Naive thymus-derived CD4-positive, alpha-beta T cell (primary cell): ENCODE measurements around the gene CCDC194. TPM values are rescaled to one million over a fixed set of nuclear protein-coding genes. Genes with fewer than 3 reads are reported as not detected.

Experiments used
- ATAC-seq: fragments of 150-1000 bp; cut with Tn5 transposase; 2 replicates; pipeline ENCODE4 v1.10.0; 2021; ENCODE audit warnings: mild to moderate bottlenecking, moderate library complexity
- CTCF ChIA-PET: fragments of 350-600 bp; sonication (Branson Sonifier 250); formaldehyde crosslinking; loops from one replicate; lab custom pipeline; 2021; ENCODE audit warnings: antibody characterized with exemption; lab: Charles Lee
- POLR2A ChIA-PET: fragments of 350-600 bp; sonication (Branson Sonifier 250); formaldehyde crosslinking; loops from one replicate; lab custom pipeline; 2021; ENCODE audit warnings: antibody characterized with exemption, inconsistent platforms; lab: Charles Lee
- DNase-seq, 9 donors: peaks; one replicate each; pipeline versions ENCODE4 v3.0.0 to v3.0.0-alpha.2; 2020 to 2022; ENCODE audit warnings: mixed read lengths in 1 of 9
- H3K27ac ChIP-seq: one replicate; pipeline ENCODE4 v1.7.0; 2013; ENCODE audit warnings: mild to moderate bottlenecking, low read depth, low read length, moderate library complexity
- H3K27me3 ChIP-seq, 2 donors: one replicate each; pipeline ENCODE4 v1.7.0; 2013; ENCODE audit warnings: low read length in 2 of 2, mild to moderate bottlenecking in 2 of 2, moderate library complexity in 2 of 2; ENCODE audit not compliant: control insufficient read depth in 2 of 2, insufficient read depth in 2 of 2
- H3K36me3 ChIP-seq, 3 experiments: 1 replicate in 2 of 3; 2 replicates in 1 of 3; pipeline ENCODE4 v1.7.0; 2013; ENCODE audit warnings: low read length in 3 of 3, mild to moderate bottlenecking in 3 of 3, moderate library complexity in 1 of 3; ENCODE audit not compliant: insufficient read depth in 3 of 3, control insufficient read depth in 2 of 3
- H3K4me1 ChIP-seq, 2 donors: one replicate each; pipeline ENCODE4 v1.7.0; 2013; ENCODE audit warnings: low read length in 2 of 2, mild to moderate bottlenecking in 2 of 2, moderate library complexity in 1 of 2; ENCODE audit not compliant: control insufficient read depth in 2 of 2, insufficient read depth in 2 of 2
- H3K4me3 ChIP-seq: 2 replicates; pipeline ENCODE4 v1.7.0; 2013; ENCODE audit warnings: mild to moderate bottlenecking, low read length
- H3K9me3 ChIP-seq, 3 experiments: 1 replicate in 2 of 3; 2 replicates in 1 of 3; pipeline ENCODE4 v1.7.0; 2013; ENCODE audit warnings: low read length in 3 of 3; ENCODE audit not compliant: control insufficient read depth in 2 of 3
- H3K27ac Mint-ChIP-seq, 9 donors: one replicate each; pipeline ENCODE4 v1.8.0; 2020 to 2022; ENCODE audit warnings: mixed read lengths in 9 of 9, mild to moderate bottlenecking in 8 of 9, moderate library complexity in 5 of 9, inconsistent platforms in 2 of 9
- H3K27me3 Mint-ChIP-seq, 5 donors: one replicate each; pipeline ENCODE4 v1.8.0; 2021 to 2022; ENCODE audit warnings: mixed read lengths in 5 of 5, mild to moderate bottlenecking in 1 of 5
- H3K36me3 Mint-ChIP-seq, 5 donors: one replicate each; pipeline ENCODE4 v1.8.0; 2020 to 2022; ENCODE audit warnings: mixed read lengths in 5 of 5, mild to moderate bottlenecking in 3 of 5, inconsistent platforms in 1 of 5
- H3K4me1 Mint-ChIP-seq, 7 donors: one replicate each; pipeline ENCODE4 v1.8.0; 2020 to 2022; ENCODE audit warnings: mixed read lengths in 7 of 7, mild to moderate bottlenecking in 3 of 7, inconsistent platforms in 1 of 7
- H3K4me3 Mint-ChIP-seq, 10 donors: one replicate each; pipeline ENCODE4 v1.8.0; 2020 to 2022; ENCODE audit warnings: mild to moderate bottlenecking in 10 of 10, mixed read lengths in 10 of 10, moderate library complexity in 6 of 10, inconsistent platforms in 2 of 10
- H3K9me3 Mint-ChIP-seq, 11 donors: one replicate each; pipeline ENCODE4 v1.8.0; 2020 to 2022; ENCODE audit warnings: mixed read lengths in 11 of 11, mild to moderate bottlenecking in 4 of 11, inconsistent platforms in 1 of 11, moderate library complexity in 1 of 11
- intact Hi-C, 2 donors: fragments of 100-400 bp; cut with micrococcal nuclease; formaldehyde crosslinking; loops; one replicate each; pipeline ENCODE4 v1.15.1; 2023
- polyA plus RNA-seq, 2 donors: library from polyadenylated mRNA; unstranded; fragments of 300-500 nt; fragmentation: Illumina TruSeq; gene quantifications; one replicate each; pipeline ENCODE4 v1.2.3, GENCODE V29; 2021
- total RNA-seq, 6 experiments: library from RNA in 5 of 6; stranded (reverse) in 5 of 6; gene quantifications; 1 replicate in 5 of 6; 2 replicates in 1 of 6; pipeline ENCODE4 v1.2.3 and lab custom pipeline; 2021 to 2026

Gene CCDC194
- total and polyA plus RNA-seq, 7 experiments from 2014 or later, result 0.47 to 4.8 (median 2.3) TPM; not detected in 2

GRCh38 chr19:17404621-17405249 lies 10.7 kb upstream of the CCDC194 start:
- peak overlapping the region; percentile 81 to 98 (median 88) for H3K27ac Mint-ChIP-seq
- no peaks in the 10 kb centered on the region for H3K9me3 Mint-ChIP-seq
- peaks cover 0 to 2% (median 0%) of the 10 kb centered on the region in 5 donors for H3K27me3 Mint-ChIP-seq
- H3K4me1 Mint-ChIP-seq, result peaks cover 20 to 47% (median 35%) of the 10 kb centered on the region in 7 donors
- H3K4me1 ChIP-seq, result peaks cover 0 to 12% of the 10 kb centered on the region in 2 donors
- POLR2A ChIA-PET, result interaction anchor here (0.7 to 4.7 kb wide), 7 partner anchors 10 to 328 kb away, joined by 3 to 33 read pairs (median 4); partner anchors contain the start of gene MVB12A
- DNase-seq (no peak), ATAC-seq (no peak)
- H3K4me3 ChIP-seq, result peak overlapping the region; percentile 81
- H3K9me3 ChIP-seq, result no peaks in the 10 kb centered on the region
- peaks cover 0 to 26% (median 0%) of the 10 kb centered on the region in 5 donors for H3K36me3 Mint-ChIP-seq
- CTCF ChIA-PET, result interaction anchor here (1.0 kb wide), 1 partner anchor 16 kb away, joined by 3 read pairs; no protein-coding TSS in a partner anchor
- H3K4me3 Mint-ChIP-seq, result peak overlapping the region; percentile 80 to 98 (median 95)
- H3K27ac ChIP-seq, result peak overlapping the region; percentile 83
- H3K27me3 ChIP-seq, result no peaks in the 10 kb centered on the region
- peaks cover 0 to 15% (median 0%) of the 10 kb centered on the region in 3 experiments for H3K36me3 ChIP-seq
- intact Hi-C loops, result loop anchor here (1.0 to 5.0 kb wide), 7 partner anchors 9 to 108 kb away; partner anchors contain the start of genes DDA1 (in 1 of the 2), GTPBP3 (in 1 of the 2), MRPL34 (in 1 of the 2) and MVB12A (in 1 of the 2)

- Mint-ChIP-seq H3K27me3 (peaks cover 0 to 2% (median 0%) of the 10 kb centered on the region in 5 donors), H3K9me3 (no peaks in the 10 kb centered on the region), H3K4me1 (peaks cover 20 to 47% (median 35%) of the 10 kb centered on the region in 7 donors), H3K36me3 (peaks cover 0 to 26% (median 0%) of the 10 kb centered on the region in 5 donors), H3K4me3 (peak overlapping the region; percentile 80 to 98 (median 95)), H3K27ac (peak overlapping the region; percentile 59 to 96 (median 88))
- CTCF ChIA-PET, result interaction anchor here (0.5 to 1.1 kb wide), 2 partner anchors 57 to 61 kb away, joined by 4 read pairs; no protein-coding TSS in a partner anchor
- POLR2A ChIA-PET, result interaction anchor here (0.5 to 1.7 kb wide), 3 partner anchors 12 to 16 kb away, joined by 3 to 7 read pairs (median 3); partner anchors contain the start of gene MVB12A
- Histone ChIP-seq H3K36me3 (peaks cover 0 to 15% (median 0%) of the 10 kb centered on the region in 3 experiments), H3K27me3 (no peaks in the 10 kb centered on the region), H3K4me1 (peaks cover 0 to 12% of the 10 kb centered on the region in 2 donors), H3K4me3 (peak overlapping the region; percentile 81), H3K9me3 (no peaks in the 10 kb centered on the region), H3K27ac (peak overlapping the region; percentile 83)
- intact Hi-C loops, result loop anchor here in 1 of 2 donors (2.0 kb wide), 1 partner anchor 13 kb away; no protein-coding TSS in a partner anchor
- no peak for ATAC-seq
- no peak for DNase-seq
Measured at GRCh38 chr19:17404015-17404414, 10.0 kb upstream of the CCDC194 start.

GRCh38 chr19:17402982-17403855 lies 9.2 kb upstream of the CCDC194 start:
- H3K4me3 Mint-ChIP-seq, result peak overlapping the region; percentile 73 to 98 (median 92)
- POLR2A ChIA-PET, result interaction anchor here (0.5 to 1.7 kb wide), 4 partner anchors 11 to 16 kb away, joined by 3 to 7 read pairs (median 3); partner anchors contain the start of gene MVB12A
- peaks cover 0 to 15% (median 0%) of the 10 kb centered on the region in 3 experiments for H3K36me3 ChIP-seq
- DNase-seq (peak in 3 of 9 donors; percentile 21 to 58 (median 37)), ATAC-seq (peak; percentile 68)
- H3K36me3 Mint-ChIP-seq, result peaks cover 0 to 29% (median 0%) of the 10 kb centered on the region in 5 donors
- CTCF ChIA-PET, result interaction anchor here (0.5 to 1.1 kb wide), 2 partner anchors 58 to 62 kb away, joined by 4 read pairs; no protein-coding TSS in a partner anchor
- peak overlapping the region; percentile 45 for H3K27ac ChIP-seq
- H3K27me3 Mint-ChIP-seq, result peaks cover 0 to 2% (median 0%) of the 10 kb centered on the region in 5 donors
- H3K4me3 ChIP-seq, result no peak overlapping the region
- no peaks in the 10 kb centered on the region for H3K27me3 ChIP-seq
- H3K9me3 ChIP-seq, result no peaks in the 10 kb centered on the region
- H3K4me1 Mint-ChIP-seq, result peaks cover 20 to 46% (median 35%) of the 10 kb centered on the region in 7 donors
- peaks cover 0 to 12% of the 10 kb centered on the region in 2 donors for H3K4me1 ChIP-seq
- H3K27ac Mint-ChIP-seq, result peak overlapping the region in 7 of 9 donors; percentile 81 to 96 (median 88)
- intact Hi-C loops, result loop anchor here in 1 of 2 donors (1.0 kb wide), 2 partner anchors 12 to 67 kb away; partner anchors contain the start of gene SLC27A1
- H3K9me3 Mint-ChIP-seq, result no peaks in the 10 kb centered on the region

GRCh38 chr19:17401628-17402027 lies 7.6 kb upstream of the CCDC194 start:
- H3K27ac Mint-ChIP-seq, result peak overlapping the region in 3 of 9 donors; percentile 10 to 60 (median 26)
- peaks cover 10 to 30% (median 21%) of the 10 kb centered on the region in 7 donors for H3K4me1 Mint-ChIP-seq
- H3K4me3 ChIP-seq, result no peak overlapping the region
- peaks cover 0 to 12% of the 10 kb centered on the region in 2 donors for H3K4me1 ChIP-seq
- H3K36me3 Mint-ChIP-seq, result peaks cover 0 to 28% (median 0%) of the 10 kb centered on the region in 5 donors
- H3K27me3 Mint-ChIP-seq, result peaks cover 0 to 2% (median 0%) of the 10 kb centered on the region in 5 donors
- POLR2A ChIA-PET, result interaction anchor here (0.7 kb wide), 1 partner anchor 12 kb away, joined by 4 read pairs; no protein-coding TSS in a partner anchor
- ATAC-seq (no peak), DNase-seq (no peak)
- CTCF ChIA-PET, result no interaction called here
- intact Hi-C loops, result no loop called here
- no peak overlapping the region for H3K27ac ChIP-seq
- H3K9me3 ChIP-seq, result no peaks in the 10 kb centered on the region
- no peaks in the 10 kb centered on the region for H3K9me3 Mint-ChIP-seq
- H3K27me3 ChIP-seq, result no peaks in the 10 kb centered on the region
- peaks cover 0 to 15% (median 0%) of the 10 kb centered on the region in 3 experiments for H3K36me3 ChIP-seq
- H3K4me3 Mint-ChIP-seq, result peak overlapping the region in 1 of 10 donors; percentile 35

- Mint-ChIP-seq H3K36me3 (peaks cover 0 to 23% (median 0%) of the 10 kb centered on the region in 5 donors), H3K27ac (peak overlapping the region in 1 of 9 donors; percentile 41), H3K4me1 (peaks cover 0 to 23% (median 15%) of the 10 kb centered on the region in 7 donors), H3K4me3 (no peak overlapping the region), H3K27me3 (peaks cover 0 to 2% (median 0%) of the 10 kb centered on the region in 5 donors), H3K9me3 (no peaks in the 10 kb centered on the region)
- H3K9me3 ChIP-seq, result no peaks in the 10 kb centered on the region
- intact Hi-C loops, result no loop called here
- ATAC-seq (no peak), DNase-seq (no peak)
- ChIA-PET CTCF (interaction anchor here (0.6 to 1.1 kb wide), 3 partner anchors 11 to 463 kb away, joined by 4 to 5 read pairs (median 4); partner anchors contain the start of gene MVB12A), POLR2A (interaction anchor here (0.9 to 1.1 kb wide), 2 partner anchors 21 to 903 kb away, joined by 5 to 6 read pairs; partner anchors contain the start of genes C19orf44 and MVB12A)
- peaks cover 0 to 15% (median 0%) of the 10 kb centered on the region in 3 experiments for H3K36me3 ChIP-seq
- H3K4me1 ChIP-seq, result peaks cover 7% of the 10 kb centered on the region in 2 donors
- no peak overlapping the region for H3K4me3 ChIP-seq
- no peaks in the 10 kb centered on the region for H3K27me3 ChIP-seq
- no peak overlapping the region for H3K27ac ChIP-seq
Measured at GRCh38 chr19:17398902-17399527, 5.0 kb upstream of the CCDC194 start.
